ENCODE measurements around the gene LAMP1.

DNA sequence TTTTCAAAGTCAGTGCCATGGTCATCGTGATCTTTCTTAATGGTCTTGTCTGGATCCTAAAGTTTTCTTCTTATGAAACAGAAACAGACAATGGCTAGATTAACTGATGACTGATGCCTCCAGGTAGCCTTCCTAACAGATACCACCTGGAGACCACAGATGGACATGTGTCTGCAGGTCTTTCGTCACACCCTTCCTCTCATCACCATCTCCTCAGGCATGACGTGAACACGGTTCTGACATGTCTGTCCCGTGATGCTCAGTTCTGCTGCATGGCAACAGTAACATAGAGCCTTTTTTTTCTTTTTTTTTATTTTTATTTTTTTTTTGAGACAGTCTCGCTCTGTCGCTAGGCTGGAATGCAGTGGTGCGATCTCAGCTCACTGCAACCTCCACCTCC lies 13.1 kb upstream of the LAMP1 start:
- TF ChIP-seq POLR2AphosphoS5 (IDR thresholded peaks at IDR 0.05; ENCODE audit: borderline replicate concordance, low read depth, low read length): no peak
- TF ChIP-seq EZH2 (IDR thresholded peaks at IDR 0.05): no peak

Data from SK-N-MC (cell line).